Thyroid gland (tissue), 4 donors: Measurements from ENCODE around the gene PKIB.

Source experiments
- CTCF ChIP-seq, 6 experiments: fragments of 200-600 bp in 3 of 6; fragments of 450-650 bp in 3 of 6; sonication (generic) in 3 of 6; IDR thresholded peaks; one replicate each; pipeline ENCODE4 v1.5.1; 2016 to 2019; ENCODE audit warnings: antibody characterized with exemption in 6 of 6, mild to moderate bottlenecking in 2 of 6, inconsistent platforms in 1 of 6, moderate library complexity in 1 of 6
- POLR2A ChIP-seq, 2 donors: fragments of 450-650 bp; IDR thresholded peaks; one replicate each; pipeline ENCODE4 v1.6.1; 2017; ENCODE audit warnings: antibody characterized with exemption in 2 of 2, mild to moderate bottlenecking in 2 of 2, moderate library complexity in 1 of 2

GRCh38 chr6:122568797-122569221, 41.4 kb upstream of the PKIB start:
- no peak for TF ChIP-seq CTCF (IDR thresholded peaks at IDR 0.05)
- TF ChIP-seq POLR2A (IDR thresholded peaks at IDR 0.05): no peak
